SKM-1 (cell line): Measurements from ENCODE around the gene CYP4B1.
"Not testable (repeated sequence)": the region's sequence is repeated elsewhere in the genome, so short reads cannot be mapped to it uniquely, and the experiment has no call there.

Source experiments
- DNase-seq: peaks from one replicate; lab custom pipeline; 2025; ENCODE audit not compliant: unreplicated experiment; lab: John Stamatoyannopoulos, UW

Gene CYP4B1

GRCh38 chr1:46798810-46799209 is at the start of gene CYP4B1:
Gene CYP4B1, plus strand, starts transcription at chr1:46799046. Its CDS starts 36 bp downstream, at chr1:46799082.
- DNase-seq, result no peak

DNA sequence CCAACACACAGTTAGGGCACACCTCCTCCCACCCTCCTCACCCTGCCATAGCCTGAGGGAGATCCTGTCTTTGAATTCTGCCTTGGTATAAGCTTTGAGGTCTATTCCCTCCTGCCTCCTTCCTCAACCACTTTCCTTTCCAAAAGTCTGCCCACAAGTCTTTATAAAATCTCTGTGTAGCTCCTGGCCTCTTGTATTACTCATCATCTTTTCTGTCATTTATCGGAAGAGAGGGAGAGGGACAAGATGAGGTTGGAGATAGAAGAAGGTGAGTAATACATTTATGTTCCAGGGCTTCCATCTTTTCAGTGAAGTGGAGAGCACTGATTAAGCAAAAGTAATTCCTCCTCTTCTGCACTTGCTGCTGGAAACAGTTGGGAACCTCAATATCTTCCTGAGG is 49.4 kb upstream of the CYP4B1 start:
- DNase-seq, result no peak

GRCh38 chr1:46749921-46750404 is 48.9 kb upstream of the CYP4B1 start:
- DNase-seq, result no peak

GRCh38 chr1:46753985-46754384 is 44.9 kb upstream of the CYP4B1 start:
- DNase-seq, result no peak

DNA sequence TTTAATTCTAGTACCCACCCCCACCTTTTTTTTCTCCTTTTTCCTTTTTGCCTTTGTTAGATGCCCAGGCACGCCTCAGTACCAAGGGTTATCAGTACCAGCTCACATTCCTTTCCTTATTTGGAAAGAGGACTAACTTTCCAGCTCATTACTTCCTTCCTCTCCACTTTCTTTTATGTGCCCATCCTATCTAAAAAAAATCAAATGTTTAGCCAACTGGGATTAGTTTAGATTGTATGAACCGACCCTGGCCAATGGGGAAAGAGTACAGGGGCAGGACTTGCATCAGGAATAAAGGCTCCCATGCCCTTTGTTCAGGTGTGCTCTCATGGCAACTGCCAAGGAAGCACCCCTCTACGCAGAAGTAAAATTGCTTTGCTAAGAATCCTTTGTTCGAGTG is 44.1 kb upstream of the CYP4B1 start:
- not testable (repeated sequence) for DNase-seq

- no peak for DNase-seq
Measured at GRCh38 chr1:46755121-46755520, 43.7 kb upstream of the CYP4B1 start.

- DNase-seq, result no peak
Measured at GRCh38 chr1:46757247-46757955, 41.4 kb upstream of the CYP4B1 start.

- DNase-seq, result no peak
Measured at GRCh38 chr1:46757956-46758528, 40.8 kb upstream of the CYP4B1 start.

DNA sequence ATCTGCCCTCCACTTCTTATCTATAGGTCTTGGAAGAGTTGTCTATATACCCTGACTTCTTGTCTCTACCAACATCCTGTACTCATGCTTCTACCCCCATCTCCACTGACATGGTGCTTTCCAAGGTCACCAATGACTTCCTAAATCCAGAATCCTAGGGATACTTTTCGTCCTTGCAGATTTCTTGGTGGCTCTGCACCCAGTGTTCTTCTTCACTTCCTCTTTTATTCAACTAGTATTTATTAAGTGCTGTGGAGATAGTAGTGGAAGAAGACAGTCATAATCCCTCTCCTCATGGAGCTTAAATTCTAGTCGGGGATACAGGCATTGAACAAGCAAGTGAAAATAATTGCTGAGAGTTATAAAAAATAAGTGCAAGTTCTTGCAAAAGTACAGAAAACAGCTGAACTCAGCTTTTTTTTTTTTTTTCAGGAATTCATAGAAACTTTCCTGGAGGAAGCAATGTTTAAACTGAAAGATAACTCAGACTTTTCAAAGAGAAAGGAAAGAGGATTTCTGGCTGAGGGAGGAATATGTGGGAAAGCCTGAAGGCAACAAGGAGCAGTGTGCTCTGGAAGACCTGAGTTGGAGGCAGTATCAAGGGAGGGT is 38.2 kb upstream of the CYP4B1 start:
- no peak for DNase-seq

- DNase-seq, result no peak
Measured at GRCh38 chr1:46761740-46762139, 37.1 kb upstream of the CYP4B1 start.

GRCh38 chr1:46764402-46764801 is 34.4 kb upstream of the CYP4B1 start:
- no peak for DNase-seq

DNA sequence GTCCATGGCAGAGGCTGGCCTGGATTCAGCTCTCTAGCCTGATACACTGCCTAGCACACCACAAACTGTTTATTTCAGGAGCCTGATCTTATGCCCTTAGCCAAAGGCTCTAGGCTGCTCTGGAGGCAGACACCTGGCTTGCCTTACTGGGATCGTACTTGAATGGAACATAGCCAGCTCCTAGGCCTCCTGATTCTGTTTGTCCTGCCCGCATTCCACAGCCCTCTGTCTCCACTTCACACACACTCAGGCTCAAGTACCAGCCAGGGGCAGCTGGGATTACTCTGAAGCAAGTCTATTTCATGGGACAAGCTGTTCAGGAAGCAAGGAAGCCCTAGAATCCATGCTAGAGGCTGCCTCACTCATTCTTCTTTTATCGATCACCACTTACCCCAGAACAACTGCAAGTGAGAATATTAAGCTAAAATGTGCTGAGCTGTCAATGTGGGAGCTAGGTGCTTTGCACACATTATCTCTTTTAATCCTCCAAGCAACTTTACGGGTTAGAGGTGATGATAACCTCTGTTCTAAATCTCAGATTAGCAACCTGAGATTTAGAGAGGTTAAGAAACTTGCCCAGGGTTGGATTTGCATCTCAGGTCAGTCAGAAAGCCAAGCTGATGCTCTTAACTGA is 31.1 kb upstream of the CYP4B1 start:
- no peak for DNase-seq

DNA sequence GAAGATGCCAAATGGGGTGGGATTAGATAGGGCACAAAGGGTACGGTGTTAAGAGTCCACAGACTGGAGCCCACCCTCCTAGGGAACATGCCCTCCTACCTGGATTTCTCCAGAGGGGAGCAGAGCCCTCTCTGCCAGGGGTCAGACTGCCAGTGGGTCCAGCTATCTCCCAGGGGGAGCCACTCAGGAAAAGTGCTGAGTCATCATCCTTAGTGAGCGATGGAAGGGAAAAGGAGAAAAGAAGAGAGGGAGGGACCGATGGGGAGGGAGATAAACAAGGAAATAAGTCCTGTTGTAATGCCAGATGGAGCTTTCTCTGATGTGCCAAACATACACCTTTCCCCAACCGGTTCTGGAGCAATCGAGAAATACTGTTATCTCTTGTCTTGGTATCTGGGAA is 30.4 kb upstream of the CYP4B1 start:
- DNase-seq, result no peak

DNA sequence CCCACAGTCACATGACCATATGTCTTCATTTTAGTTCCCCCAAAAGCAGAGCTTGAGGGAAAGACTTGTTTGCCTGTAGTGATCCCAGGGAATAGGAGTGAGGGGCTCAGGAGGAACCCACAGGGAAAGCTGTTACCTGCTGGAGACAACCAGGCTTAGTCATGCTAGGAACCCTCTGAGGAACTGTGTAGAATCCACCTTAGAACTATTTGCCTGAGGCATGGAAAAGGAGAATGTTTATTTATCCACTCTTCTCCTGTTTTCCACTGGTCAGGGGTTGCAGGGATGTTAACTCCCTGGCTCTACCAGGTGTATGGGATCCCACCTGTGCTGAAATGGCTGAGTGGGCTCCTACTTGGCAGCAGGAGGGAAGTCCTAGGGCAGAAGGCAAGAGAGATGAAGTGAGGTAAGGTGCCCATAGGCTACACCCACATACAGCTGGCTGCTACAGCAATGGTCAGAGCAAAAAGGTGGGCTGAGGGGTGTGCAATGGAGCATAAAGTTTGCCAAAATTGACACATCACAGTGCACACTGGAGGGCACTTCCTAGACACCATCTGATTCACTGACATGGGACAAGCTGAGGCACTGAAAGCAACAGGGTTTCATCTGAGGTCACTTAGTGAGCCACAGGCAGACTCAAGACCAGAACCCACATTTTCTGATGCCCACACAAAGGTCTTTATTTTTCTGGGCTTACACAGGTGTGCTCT is 29.7 kb upstream of the CYP4B1 start:
- DNase-seq, result no peak

DNA sequence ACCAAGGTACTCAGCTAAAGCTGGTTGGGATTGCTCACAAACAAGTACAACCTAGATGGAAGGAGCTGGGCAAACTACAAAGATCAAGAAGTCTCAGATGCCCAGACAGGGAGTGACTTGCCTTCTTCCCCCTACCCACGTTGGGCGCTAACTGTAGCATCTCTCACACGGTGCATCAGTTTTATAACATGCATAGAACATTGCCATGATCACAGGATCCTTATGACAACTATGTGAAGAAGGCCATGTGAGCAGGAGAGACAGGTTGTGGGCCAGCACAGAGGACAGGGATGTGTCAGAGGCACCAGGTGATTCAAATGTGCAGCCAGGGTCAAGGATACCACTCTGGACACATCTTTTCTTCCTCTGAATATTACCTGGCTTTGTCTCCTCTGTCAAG is 28.3 kb upstream of the CYP4B1 start:
- no peak for DNase-seq

DNA sequence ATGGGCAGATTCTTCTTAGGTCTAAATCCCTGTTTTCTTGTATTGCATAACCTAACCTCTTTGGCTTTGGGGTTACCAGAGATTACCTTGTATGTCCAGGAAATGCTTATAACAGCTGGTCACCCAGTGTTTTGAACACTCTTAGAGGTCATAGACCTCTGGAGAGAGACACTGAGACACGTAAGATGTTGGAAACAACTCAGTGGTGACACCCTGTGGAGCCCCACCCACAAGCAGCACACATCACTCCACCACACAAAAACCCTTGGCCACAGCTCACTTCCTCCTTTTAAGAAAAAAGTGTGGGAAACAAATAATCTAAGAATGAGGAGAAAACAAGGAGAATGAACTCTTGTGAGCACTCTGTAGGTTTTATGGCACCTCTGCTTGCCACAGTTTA is 26.3 kb upstream of the CYP4B1 start:
- DNase-seq, result no peak

GRCh38 chr1:46774297-46774696 is 24.5 kb upstream of the CYP4B1 start:
- no peak for DNase-seq

GRCh38 chr1:46778456-46778855 is 20.4 kb upstream of the CYP4B1 start:
- DNase-seq, result not testable (repeated sequence)

GRCh38 chr1:46784666-46785065 is 14.2 kb upstream of the CYP4B1 start:
- DNase-seq, result no peak

- not testable (repeated sequence) for DNase-seq
Measured at GRCh38 chr1:46788634-46789033, 10.2 kb upstream of the CYP4B1 start.

GRCh38 chr1:46790446-46791101 is 8.3 kb upstream of the CYP4B1 start:
- DNase-seq, result no peak
